GM06990 (cell line): ENCODE results near the gene ACBD6.

Experiments used
- DNase-seq: peaks from one replicate; pipeline ENCODE4 v3.0.0-alpha.2; 2011; ENCODE audit not compliant: insufficient read length; ENCODE audit errors: extremely low read depth
- H3K27me3 ChIP-seq: replicated peaks from 2 replicates; pipeline ENCODE4 v1.6.0; 2011; ENCODE audit warnings: low read length; ENCODE audit not compliant: control insufficient read depth, insufficient read depth
- H3K36me3 ChIP-seq: 2 replicates; pipeline ENCODE4 v1.5.1; 2011; ENCODE audit warnings: low read length; ENCODE audit not compliant: control insufficient read depth, insufficient read depth
- H3K4me3 ChIP-seq: replicated peaks from 2 replicates; pipeline ENCODE4 v1.5.1; 2011; ENCODE audit warnings: low read depth, mild to moderate bottlenecking, control low read depth, low read length
- TF ChIP-seq, protein P1 (sequence below): IDR thresholded peaks from 2 replicates; pipeline ENCODE4 v1.5.1; 2011; ENCODE audit warnings: low read length, control low read depth, mild to moderate bottlenecking, inconsistent platforms; ENCODE audit not compliant: insufficient read depth, poor library complexity, severe bottlenecking

The ACBD6 gene

GRCh38 chr1:180524160-180524914 lies 22.0 kb upstream of the ACBD6 start:
- Histone ChIP-seq H3K36me3 (no peaks in the 10 kb centered on the region), H3K4me3 (no peak overlapping the region), H3K27me3 (no peaks in the 10 kb centered on the region)
- TF ChIP-seq, protein P1, sequence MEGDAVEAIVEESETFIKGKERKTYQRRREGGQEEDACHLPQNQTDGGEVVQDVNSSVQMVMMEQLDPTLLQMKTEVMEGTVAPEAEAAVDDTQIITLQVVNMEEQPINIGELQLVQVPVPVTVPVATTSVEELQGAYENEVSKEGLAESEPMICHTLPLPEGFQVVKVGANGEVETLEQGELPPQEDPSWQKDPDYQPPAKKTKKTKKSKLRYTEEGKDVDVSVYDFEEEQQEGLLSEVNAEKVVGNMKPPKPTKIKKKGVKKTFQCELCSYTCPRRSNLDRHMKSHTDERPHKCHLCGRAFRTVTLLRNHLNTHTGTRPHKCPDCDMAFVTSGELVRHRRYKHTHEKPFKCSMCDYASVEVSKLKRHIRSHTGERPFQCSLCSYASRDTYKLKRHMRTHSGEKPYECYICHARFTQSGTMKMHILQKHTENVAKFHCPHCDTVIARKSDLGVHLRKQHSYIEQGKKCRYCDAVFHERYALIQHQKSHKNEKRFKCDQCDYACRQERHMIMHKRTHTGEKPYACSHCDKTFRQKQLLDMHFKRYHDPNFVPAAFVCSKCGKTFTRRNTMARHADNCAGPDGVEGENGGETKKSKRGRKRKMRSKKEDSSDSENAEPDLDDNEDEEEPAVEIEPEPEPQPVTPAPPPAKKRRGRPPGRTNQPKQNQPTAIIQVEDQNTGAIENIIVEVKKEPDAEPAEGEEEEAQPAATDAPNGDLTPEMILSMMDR: no peak
- no peak for DNase-seq

- DNase-seq: no peak
- no peak overlapping the region for H3K4me3 ChIP-seq
- no peaks in the 10 kb centered on the region for H3K27me3 ChIP-seq
- TF ChIP-seq, protein P1: no peak
- no peaks in the 10 kb centered on the region for H3K36me3 ChIP-seq
Observed at GRCh38 chr1:180522213-180522515, 19.8 kb upstream of the ACBD6 start.

- Histone ChIP-seq H3K27me3 (no peaks in the 10 kb centered on the region), H3K4me3 (no peak overlapping the region), H3K36me3 (no peaks in the 10 kb centered on the region)
- DNase-seq: no peak
- TF ChIP-seq, protein P1: no peak
Observed at GRCh38 chr1:180521474-180522212, 19.3 kb upstream of the ACBD6 start.

DNA sequence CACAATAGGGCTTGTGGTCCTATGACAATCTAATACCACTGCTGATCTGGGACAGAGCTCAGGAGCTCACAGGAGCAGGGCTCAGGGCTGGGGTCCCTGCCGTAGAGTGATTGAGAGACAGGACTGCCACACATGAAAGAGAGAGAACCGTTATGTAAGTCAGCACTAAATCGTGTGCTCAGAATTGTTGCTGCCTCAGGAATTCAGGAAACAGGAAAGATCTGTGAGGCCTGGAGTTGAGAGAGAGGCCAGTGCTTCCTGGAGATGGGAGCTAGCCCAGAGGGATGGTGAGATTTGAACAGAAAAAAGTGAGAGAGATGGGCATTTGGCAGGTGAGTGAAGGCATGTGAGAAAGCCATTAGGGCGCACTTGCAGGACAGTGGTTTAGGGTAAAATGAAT lies 17.5 kb upstream of the ACBD6 start:
- Histone ChIP-seq H3K4me3 (no peak overlapping the region), H3K27me3 (no peaks in the 10 kb centered on the region), H3K36me3 (no peaks in the 10 kb centered on the region)
- DNase-seq: no peak
- TF ChIP-seq, protein P1: no peak

- H3K4me3 ChIP-seq: no peak overlapping the region
- DNase-seq: peak; percentile 63
- no peaks in the 10 kb centered on the region for H3K36me3 ChIP-seq
- H3K27me3 ChIP-seq: no peaks in the 10 kb centered on the region
- TF ChIP-seq, protein P1: peak; percentile 80
Observed at GRCh38 chr1:180515857-180516388, 13.5 kb upstream of the ACBD6 start.
